Stimulated activated CD4-positive, alpha-beta T cell treated with anti-CD3 and anti-CD28 coated beads, Interleukin-12 subunit alpha, Interleukin-12 subunit beta, amount 100 ng/mL, for 4 hours (primary cell): ENCODE results near the gene FBLN2.

Experiments
- DNase-seq: peaks from one replicate; pipeline ENCODE4 v3.0.0-alpha.2; 2020

FBLN2 gene

DNA sequence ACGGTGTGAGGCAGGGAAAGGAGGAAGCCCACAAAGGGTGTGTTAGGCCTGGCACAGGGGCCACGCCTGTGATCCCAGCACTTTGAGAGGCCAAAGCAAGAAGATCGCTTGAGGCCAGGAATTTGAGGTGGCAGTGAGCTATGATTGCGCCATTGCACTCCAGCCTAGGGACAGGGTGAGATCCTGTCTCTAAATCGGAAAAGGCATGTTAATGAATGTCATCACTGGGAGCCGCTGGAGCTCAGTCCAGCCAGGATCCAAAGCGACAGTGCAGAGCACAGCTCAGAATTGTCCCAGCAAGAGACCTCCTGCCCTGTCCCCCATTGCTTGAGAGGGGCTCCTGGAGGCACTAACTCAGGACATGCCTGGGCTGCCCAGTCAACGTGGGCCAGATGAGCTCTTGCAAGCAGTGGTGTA lies 15.0 kb upstream of the FBLN2 start:
- DNase-seq = no peak

DNA sequence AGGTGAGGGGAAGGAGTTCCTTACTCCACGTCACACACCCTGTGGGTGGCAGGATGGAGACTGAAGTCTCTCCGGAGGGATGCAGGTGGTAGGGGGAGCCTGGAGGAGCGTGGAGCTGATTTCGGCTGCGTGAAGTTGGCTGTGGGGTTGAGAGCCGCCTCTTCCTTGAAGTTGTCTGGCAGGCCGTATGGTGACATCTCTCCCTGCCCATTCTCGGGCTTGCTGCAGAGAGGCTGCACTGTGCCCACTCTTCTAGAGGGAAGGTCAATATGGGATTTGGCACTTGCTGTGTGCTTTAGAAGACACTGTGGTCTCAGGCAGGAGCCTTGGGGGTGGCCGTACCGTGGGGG lies 13.4 kb upstream of the FBLN2 start:
- no peak for DNase-seq

DNA sequence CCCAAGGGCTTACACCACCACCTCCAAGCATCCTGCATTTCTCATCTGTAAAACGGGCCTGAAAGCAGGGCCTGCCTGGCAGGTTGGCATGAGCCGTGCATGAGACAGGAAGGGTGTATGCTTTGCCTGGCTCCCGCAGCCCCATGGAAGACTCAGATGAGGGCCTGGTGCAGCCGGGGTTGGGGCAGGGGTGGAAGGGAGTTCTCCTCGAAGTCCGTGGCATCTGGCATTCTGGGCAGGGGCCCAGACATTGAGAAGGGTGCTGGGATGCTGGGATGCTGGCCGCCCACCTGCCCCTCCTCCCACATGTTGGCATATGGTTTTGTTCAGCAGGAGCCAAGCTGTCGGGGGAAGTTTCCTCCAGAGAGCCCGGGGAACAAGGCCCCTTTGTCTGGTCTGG lies 13.0 kb upstream of the FBLN2 start:
- DNase-seq = no peak

DNA sequence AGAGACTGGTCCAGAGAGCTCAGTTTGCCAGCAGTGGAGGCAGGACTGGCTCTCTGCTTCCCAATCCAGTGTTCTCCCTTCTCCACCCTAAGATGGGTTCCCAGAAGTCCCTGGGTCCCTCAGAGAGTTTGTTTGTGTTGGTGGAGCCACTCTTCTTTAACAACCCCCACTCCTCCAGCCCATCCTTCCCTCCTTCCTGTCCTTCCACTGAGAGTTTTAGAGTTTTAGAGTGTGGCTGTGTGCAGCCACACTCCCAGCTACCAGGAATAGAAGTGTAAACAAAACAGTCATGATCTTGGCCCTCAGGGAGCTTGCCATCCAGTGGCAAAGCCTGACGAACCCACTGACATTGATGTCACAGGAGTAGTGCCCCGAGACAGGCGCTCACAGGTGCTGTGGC lies 12.5 kb upstream of the FBLN2 start:
- DNase-seq = no peak

DNA sequence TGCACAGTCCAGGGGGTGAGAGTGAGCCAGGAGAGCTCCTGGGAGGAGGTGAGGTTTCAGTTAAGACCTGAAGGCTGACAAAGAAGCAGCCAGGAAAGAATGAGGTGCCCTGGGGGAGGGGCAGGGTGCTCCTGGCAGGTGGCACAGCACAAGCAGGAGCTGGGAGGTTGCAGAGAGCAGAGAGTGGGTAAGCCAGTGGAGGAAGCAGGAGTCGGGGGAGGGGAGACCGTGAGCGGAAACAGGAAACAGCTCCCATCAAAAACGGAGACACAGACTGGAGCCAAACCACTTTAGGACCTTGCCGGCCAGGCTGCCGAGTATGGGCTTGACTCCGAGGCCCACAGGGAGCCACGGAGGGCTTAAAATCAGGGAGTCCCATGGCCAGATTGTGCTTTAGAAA lies 12.1 kb upstream of the FBLN2 start:
- DNase-seq = no peak

DNA sequence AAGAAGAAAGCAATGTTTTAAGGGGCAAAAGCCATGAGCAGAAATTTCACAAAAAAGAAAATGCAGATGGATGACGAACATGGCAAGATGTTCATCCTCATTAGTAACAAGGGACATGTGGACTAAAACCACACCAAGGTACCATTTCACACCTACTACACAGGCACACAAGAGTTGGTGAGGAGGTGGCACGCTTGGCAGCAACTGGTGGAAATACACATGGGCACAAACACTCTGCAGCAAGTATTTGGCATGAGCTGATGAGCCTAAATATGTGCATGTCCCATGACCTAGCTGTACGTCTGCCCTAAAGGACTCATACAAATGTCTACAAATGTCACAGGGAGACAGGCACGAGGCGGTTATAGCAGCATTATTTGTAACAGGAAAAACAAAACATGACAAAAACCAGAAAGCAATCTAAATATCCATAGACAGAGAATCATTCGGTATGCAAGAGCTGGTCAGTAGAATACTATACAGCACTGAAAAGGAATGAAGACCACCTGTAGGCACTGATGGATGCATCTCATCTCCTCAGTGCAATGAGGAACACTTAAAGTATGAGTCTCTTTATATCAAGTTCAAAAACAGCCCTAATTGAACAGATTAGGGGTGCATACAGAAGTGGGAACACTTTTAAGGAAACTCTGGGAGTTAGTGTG lies 11.5 kb upstream of the FBLN2 start:
- no peak for DNase-seq

DNA sequence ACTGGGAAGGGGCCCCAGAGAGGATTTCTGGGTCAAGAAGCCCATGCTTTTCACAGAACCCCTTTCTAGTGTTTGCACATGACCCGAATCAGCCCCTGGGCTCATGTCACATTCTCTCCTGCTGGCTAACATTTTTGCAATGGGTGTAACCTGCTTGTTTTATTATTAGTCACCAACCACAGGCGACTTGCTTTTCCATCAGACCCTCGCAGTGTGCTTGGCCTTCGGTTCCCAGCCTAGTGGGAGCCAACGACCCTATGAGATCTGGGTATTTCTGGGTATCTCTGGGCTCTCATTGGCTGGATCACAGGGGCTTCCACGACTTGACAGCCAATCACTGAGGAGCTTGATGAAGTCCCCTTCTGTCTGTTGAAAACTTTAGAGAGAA lies 11.0 kb upstream of the FBLN2 start:
- DNase-seq = no peak

DNA sequence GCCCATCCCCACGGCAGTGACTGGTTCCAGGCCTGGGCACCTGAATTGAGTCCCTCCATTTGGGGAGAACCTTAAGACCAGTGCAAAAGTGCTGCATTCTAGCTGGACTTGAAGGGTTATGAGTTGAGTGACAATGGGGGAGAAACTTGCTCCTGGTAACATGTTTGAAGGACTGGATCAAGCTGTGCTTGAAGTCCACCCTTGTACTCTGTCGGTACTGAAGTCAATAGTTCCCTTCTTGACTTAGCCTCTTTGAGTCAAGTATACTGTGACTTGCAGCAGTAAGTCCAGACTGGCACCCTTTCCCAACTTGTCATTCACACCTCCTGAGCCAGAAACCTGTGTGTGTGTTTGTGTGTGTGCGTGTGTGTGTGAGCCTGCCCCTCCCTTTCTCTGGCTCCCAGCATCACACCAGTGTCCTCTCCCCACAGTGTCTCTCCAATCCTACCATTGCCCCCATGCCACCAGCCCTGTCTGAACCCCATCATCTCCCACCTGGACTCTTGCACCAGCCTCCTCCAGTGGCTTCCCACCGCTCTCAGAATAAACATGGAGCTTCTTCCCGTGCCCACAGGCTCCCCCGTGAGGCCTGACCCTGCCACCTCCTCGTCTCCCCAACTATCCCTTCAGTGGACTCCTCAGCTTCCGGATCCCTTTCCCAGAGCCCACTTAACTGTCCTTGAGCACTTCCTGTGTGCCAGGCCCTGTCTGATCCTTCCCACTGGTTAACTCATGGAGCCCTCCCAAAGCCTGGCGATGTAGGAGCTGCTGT lies 10.2 kb upstream of the FBLN2 start:
- no peak for DNase-seq

DNA sequence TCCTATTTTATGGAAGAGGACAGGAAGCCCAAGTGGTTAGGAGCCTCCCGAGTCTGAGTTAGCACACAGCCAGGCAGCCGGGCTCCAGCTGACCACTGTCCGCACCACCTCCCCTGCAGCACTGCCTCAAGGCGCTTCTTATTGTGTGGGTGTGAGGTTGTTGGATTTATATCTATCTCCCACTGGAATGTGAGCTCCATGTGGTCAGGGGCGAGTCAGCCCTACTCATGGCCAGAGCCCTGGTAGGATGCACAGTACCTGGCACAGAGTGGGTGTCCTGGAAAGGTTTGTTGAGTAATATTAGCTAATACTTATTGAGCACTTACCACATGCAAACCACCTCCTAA lies 9.7 kb upstream of the FBLN2 start:
- no peak for DNase-seq

DNA sequence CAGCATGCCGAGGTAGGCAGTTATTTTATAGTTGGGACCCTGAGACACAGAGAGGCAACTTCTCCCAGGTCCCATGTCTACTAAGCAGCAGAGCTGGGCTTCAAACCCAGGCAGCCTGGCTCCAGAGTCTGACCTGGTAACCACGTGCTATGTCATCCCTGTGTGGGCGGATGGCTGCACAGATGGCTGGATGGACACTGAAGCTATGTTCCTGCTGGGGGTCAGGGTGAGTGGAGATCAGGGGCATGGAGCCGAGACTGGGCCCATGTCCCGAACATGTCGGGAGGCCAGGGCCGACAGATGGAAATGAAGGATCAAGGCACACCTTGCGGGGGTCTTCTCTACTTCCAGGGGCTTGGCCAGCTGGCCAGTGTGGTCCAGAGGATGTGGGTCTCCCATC lies 9.3 kb upstream of the FBLN2 start:
- no peak for DNase-seq

DNA sequence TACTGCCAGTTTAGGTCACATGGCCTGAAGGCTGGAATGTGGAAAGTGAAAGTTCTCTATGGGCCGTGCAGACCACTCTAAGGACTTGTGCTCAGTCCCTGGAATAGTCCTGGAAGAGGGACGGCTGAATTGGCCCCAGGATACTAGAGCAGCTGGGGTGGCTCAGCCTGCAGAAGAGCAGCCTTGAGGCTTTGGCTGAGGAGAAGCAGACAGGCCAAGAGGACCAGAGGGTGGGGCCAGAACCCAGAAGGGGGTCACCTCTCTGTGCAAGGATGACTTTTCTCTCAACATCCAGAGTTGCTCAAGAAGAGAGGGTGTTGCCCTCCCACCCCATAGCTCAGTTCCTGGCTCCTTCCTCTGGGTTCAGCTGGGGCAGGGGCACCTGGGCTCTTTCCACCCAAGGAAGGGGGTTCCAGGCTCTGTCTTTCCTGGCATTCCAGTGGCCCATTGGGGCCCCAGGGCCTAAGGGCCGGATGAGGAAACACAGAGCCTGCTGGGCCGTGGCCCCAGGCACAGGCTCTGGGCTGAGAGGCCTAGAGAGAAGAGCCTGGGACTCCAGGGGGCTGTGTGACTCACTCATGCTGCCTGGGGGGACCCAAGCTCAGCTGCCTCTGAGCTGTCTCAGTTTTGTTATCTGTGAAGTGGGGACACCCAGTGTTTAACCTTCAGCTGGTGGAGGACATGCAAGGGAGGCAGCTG lies 8.5 kb upstream of the FBLN2 start:
- no peak for DNase-seq

DNA sequence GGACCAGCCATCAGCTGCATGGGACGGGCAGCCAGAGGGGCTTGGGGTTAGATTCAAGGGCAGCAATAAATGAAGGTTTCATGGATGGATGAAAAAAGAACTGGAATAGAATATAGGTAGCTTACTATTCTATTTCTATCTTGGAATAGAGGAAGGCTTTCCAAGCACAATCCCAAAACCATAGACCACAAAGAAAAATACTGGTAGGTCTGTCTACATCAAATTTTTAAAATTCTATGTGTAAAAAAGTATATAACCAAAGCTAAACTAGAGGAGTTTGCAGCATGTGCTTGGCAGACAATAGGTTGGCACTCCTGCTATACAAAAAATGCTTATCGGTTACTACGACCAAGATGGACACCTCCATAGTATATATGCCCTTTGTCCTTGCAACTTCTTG lies 7.2 kb upstream of the FBLN2 start:
- no peak for DNase-seq

DNA sequence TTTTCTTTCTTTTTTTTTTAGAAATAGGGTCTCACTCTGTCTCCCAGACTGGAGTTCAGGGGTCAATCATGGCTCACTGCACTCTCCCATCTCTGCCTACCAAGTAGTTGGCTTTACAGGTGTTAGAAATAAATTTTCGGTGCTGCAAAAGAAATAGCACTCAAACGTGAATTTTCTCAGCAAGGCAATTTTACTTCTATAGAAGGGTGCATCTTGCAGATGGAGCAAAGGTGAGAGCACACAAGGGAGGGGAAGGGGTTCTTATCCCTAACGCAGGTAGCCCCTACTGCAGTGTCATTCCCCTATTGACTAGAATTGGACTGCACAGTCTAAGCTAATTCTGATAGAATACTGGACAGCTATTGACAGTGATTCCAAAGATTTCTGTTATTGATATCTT lies 6.8 kb upstream of the FBLN2 start:
- no peak for DNase-seq

DNA sequence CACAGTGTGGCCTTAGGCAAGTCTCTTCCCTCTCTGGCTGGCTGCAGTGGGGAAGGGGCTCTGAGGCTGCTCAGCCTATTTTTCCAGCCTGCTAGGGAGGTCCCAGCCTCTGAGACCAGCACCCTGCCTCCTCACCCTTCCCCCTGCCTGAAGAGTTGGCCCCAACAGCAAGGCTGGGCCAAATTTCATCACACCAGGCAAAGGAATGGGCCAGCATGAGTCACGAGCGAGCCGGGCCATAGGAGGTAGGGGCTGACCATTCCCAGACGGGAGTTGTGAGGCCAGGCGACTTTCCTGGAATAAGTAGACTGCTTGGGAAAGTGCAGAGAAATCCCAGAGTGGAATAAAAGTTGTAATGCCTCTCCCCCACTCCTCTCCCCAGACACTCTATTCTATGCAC lies 5.7 kb upstream of the FBLN2 start:
- DNase-seq = no peak

DNA sequence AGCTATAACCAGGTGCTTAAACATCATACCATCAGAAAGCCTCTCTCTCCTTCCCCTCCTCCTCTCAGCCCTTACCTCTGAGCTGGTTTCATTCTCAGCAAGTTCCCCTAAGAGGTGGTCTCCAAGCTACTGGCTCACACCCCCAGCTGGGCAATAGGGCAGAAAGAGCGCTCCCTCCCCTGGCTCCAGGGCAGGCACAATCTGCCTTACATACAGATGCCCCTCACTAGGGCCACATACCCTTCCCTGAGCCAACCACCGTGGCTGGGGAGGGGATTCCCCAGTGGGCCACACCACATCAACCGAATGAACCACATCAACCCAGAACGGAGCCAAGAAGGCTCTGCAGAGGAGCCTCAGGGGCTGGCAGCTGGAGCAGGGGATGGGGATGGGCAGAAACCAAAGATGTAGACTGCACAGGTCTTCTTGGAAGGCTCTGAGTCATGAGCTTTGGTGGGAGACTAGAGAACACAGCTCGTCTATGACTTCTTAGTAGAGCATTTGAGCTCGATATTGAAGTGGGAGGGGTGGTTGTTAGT lies 4.6 kb upstream of the FBLN2 start:
- peak; percentile 16 for DNase-seq

DNA sequence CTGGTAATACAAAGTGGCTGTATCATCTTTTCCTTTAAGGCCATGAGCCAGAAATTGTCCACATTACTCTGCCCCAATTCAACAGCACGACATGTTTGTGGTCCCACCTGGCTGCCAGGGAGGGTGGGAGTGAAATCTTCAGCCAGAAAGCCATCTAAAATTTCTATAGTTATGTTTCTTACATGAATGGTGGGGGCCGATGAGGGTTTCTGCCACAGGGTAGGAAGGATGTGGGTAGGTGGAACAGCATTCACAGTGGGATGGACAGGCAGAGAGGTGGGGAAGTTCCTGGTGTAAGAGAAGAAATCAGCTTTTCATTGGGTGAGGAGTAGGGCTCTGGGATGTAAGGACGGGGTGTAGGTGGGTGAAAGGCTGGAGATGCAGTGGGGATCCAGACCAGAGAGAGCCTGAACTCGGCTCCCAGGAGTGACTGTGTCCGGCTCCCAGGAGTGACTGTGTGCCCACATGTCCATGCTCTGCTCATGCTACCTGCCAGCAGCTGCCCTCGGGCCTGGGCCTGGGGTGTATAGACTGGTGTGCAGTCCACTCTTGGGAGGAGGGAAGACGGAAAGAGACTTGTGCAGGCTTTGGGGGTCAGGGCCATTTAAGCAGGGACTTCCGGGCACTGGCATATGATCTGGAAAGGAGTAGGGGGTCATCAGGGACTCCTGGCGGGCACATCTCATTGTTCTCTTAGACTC lies 3.8 kb upstream of the FBLN2 start:
- no peak for DNase-seq

DNA sequence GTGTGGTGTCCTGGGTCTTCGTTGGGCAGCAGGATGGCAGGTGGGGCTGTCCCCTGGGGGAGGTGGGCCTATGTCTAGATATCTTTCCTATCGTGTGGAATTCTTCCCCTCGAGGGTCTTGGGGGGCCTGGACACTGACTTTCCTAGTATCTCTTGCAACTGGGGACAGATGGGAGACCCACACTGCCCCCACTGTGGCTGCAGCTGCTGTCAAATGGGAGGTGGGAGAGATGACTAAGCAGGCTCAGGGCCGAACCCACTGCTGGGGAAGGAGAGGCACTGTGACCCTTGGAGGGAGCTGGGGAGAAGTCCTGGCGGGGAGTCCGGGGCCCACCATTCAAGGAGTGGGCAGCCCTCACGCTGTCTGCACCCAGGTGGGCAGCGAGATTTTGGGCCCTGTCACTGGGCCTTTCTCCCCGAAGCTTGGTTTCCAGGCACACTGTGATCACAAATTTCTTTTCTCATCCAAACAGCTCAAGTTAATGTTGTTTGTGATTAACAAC lies 2.9 kb upstream of the FBLN2 start:
- DNase-seq = no peak

DNA sequence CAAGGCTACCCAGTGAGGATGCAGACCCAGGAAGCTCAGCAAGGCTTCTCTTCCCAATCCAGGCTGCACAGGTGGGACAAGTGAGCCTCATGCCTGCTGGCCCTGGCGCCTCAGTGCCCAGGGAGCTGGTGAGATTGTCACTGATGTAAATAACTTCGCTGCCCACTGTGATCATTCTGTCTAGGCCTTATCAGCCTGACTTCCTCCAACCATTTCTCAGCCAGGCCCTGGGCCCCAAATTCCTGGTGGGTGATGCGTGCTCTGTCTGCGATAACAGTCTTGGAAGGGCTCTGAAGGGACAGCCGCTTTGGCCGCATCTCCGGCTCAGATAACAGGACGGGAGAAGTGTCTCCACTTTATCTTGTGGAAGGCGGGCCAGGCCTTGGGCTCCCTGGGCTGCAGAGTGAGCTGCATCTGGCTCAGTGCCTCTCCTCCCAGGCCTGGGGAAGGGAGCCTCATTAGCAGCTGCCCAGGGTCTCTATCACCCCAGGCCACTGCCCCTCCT lies 2.2 kb upstream of the FBLN2 start:
- DNase-seq = no peak

DNA sequence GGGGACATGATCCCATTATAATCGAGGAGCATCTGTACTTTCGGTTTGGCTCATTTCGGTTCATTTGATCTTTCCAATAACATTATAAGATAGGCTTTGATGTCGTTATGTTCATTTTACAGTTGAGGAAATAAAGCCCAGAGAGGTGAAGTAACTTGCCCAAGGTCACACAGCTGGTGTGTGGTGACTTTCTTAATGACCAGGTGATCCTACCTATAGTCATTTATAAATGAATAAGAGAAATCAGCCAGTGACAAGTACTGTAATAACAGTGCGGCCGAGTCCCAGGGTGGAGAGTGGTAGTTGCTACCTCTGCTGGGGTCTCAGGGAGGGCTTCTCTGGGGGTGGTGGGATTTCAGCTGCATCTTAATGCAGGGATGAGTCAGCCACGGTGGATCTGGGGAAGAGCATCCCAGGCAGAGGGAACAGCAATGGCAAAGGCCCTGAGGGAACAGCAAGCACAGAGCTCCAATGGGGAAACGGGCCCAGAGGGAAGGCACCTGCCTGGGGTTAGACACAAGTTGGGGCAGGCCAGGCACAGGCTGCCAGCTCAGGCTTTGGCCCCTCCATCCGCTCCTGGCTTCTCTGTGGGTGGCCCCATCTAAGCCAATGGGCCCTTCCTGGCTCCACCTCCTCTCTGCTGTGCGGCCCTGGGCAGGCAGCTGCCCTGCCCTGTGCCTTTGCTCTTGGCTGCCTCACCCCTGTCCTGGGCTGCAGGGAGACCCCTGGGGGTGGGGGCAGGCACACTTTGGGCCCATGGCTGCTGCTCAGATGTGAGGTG lies 1.1 kb upstream of the FBLN2 start:
- no peak for DNase-seq

DNA sequence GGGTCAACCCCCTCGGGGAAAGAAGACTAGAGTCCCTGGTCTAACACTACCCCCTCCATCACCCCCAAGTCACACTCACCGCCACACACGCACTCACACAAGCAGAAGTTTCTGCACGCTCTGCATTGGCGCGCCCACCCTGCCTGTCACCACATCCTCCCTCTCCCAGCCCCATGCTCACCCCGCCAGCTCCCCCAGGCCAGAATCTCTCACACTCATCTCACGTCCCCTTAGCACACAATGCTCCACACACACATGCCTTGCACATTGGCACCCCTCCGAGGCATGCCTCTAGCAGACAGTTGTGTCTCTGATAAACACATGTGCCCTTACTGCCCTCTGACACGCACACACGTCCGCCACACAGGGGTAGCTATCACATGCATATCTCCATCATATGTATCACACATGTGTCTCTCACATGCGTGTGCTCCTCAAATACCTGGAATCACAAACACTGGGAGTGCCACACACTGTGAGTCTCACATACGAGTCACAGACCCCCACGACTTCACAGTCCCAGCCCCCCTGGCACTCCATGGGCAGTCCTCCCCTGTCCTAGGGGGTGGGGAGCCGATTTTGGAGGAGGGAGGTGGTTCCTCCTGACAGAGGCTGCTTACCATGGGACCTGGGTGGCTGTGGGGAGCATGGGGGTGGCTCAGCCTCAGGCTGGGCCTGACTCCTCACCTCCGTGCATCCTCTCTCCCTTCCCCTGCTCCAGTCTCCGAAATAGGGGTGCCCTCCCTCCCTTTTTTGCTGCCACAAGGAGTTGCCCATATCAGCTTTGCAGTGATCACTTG lies 898 bp downstream of the FBLN2 start:
- DNase-seq = no peak

DNA sequence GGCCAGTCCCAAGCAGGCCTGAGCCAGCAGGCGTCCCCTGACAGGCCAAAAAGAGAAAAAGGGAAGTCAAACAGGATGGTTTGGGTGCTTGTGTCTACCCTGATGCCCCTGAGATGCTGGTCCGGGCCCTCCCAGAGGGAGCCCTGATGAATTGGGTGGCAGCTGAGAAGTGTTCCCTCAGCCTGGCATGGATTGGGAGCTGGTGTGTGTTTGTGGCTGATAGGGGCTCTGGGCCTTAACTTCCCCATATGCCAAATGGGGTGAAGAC lies 1.4 kb downstream of the FBLN2 start:
- DNase-seq = no peak
